Measurements from ENCODE around the gene CBLN1. TPM values are rescaled to one million over a fixed set of nuclear protein-coding genes. Genes with fewer than 3 reads are reported as not detected.

CBLN1 gene
- total RNA-seq, 1 experiment from 2014 or later: 5.6 TPM

Other genes starting within 250 kb of the CBLN1 start
- not detected in 2 replicates for gene C16orf78, start 92.0 kb upstream of the CBLN1 start, total RNA-seq (2021)

Measured in H9 (cell line).